Esophagus squamous epithelium (tissue), 5 donors: Measurements from ENCODE around the gene NHLRC2. TPM values are rescaled to one million over a fixed set of nuclear protein-coding genes. Genes with fewer than 3 reads are reported as not detected.

Experiments used
- DNase-seq: peaks from one replicate; lab custom pipeline; 2025; lab: John Stamatoyannopoulos, UW
- H3K27ac ChIP-seq, 4 donors: fragments of 200-600 bp; sonication (generic); one replicate each; pipeline ENCODE4 v1.5.1; 2016 to 2019; ENCODE audit warnings: mild to moderate bottlenecking in 1 of 4
- H3K27me3 ChIP-seq, 4 donors: fragments of 200-600 bp; sonication (generic); 1 replicate in 3 of 4; 2 replicates in 1 of 4; pipeline versions ENCODE4 v1.5.1 to v1.6.0; 2017 to 2021; ENCODE audit warnings: antibody characterized with exemption in 1 of 4
- H3K36me3 ChIP-seq, 3 donors: fragments of 200-600 bp; sonication (generic); one replicate each; pipeline ENCODE4 v1.5.1; 2016 to 2019
- H3K4me1 ChIP-seq, 3 donors: fragments of 200-600 bp; sonication (generic); one replicate each; pipeline ENCODE4 v1.5.1; 2017 to 2019
- H3K4me3 ChIP-seq, 4 donors: fragments of 200-600 bp; sonication (generic); 1 replicate in 3 of 4; 2 replicates in 1 of 4; pipeline ENCODE4 v1.5.1; 2016 to 2019; ENCODE audit warnings: mild to moderate bottlenecking in 2 of 4, moderate library complexity in 1 of 4
- H3K9me3 ChIP-seq, 3 donors: fragments of 200-600 bp; sonication (generic); one replicate each; pipeline ENCODE4 v1.5.1; 2016 to 2019
- CTCF ChIP-seq, 6 experiments: fragments of 450-650 bp in 4 of 6; fragments of 200-600 bp in 2 of 6; sonication (generic) in 2 of 6; IDR thresholded peaks; one replicate each; pipeline ENCODE4 v1.5.1; 2016 to 2019; ENCODE audit warnings: antibody characterized with exemption in 6 of 6, mild to moderate bottlenecking in 4 of 6, moderate library complexity in 4 of 6
- POLR2A ChIP-seq, 4 donors: fragments of 450-650 bp; IDR thresholded peaks; one replicate each; pipeline ENCODE4 v1.6.1; 2017; ENCODE audit warnings: antibody characterized with exemption in 4 of 4, mild to moderate bottlenecking in 4 of 4, moderate library complexity in 3 of 4
- WGBS, 2 donors: methylation state at CpG; one replicate each; pipeline ENCODE4 v1.1.5; 2018; 5-methylcytosine and 5-hydroxymethylcytosine counted together
- intact Hi-C: fragments of 100-400 bp; cut with DNase I; formaldehyde crosslinking; loops from one replicate; pipeline ENCODE4 v1.15.0; 2022
- total RNA-seq, 4 donors: library from RNA; depleted of rRNA; stranded (reverse); fragments of >200 nt; gene quantifications; one replicate each; pipeline ENCODE4 v1.1.0, GENCODE V29; 2016
- donor health status: DM: yes; HTN: yes; CAD: no.

Gene NHLRC2
- total RNA-seq, 4 donors from 2014 or later, result 14.1 to 42.0 (median 31.2) TPM

- 93 to 100% methylated on average over 2 of the region's 2 CpGs for WGBS, 2 donors
- no peak overlapping the region for H3K4me3 ChIP-seq
- H3K27ac ChIP-seq, result no peak overlapping the region
Observed at GRCh38 chr10:113915540-113915939, 61.1 kb downstream of the NHLRC2 start.

GRCh38 chr10:113916053-113916452 is 61.6 kb downstream of the NHLRC2 start:
- TF ChIP-seq CTCF (IDR thresholded peaks at IDR 0.05) (no peak), POLR2A (IDR thresholded peaks at IDR 0.05) (no peak)
- no peak for DNase-seq
- H3K9me3 ChIP-seq, result no peaks in the 10 kb centered on the region
- WGBS, 2 donors, result 80 to 81% methylated on average over 2 of the region's 2 CpGs
- H3K36me3 ChIP-seq, result peaks cover 0 to 12% (median 0%) of the 10 kb centered on the region in 3 donors
- H3K27ac ChIP-seq, result no peak overlapping the region
- H3K4me1 ChIP-seq, result peaks cover 0 to 4% (median 0%) of the 10 kb centered on the region in 3 donors
- intact Hi-C loops, result no loop called here
- no peaks in the 10 kb centered on the region for H3K27me3 ChIP-seq
- H3K4me3 ChIP-seq, result no peak overlapping the region

More at GRCh38 chr10:113915540-113915939, 61.1 kb downstream of the NHLRC2 start:
- Histone ChIP-seq H3K27me3 (no peaks in the 10 kb centered on the region), H3K4me1 (no peaks in the 10 kb centered on the region), H3K9me3 (no peaks in the 10 kb centered on the region), H3K36me3 (peaks cover 0 to 12% (median 0%) of the 10 kb centered on the region in 3 donors)
- intact Hi-C loops, result no loop called here
- no peak for TF ChIP-seq POLR2A (IDR thresholded peaks at IDR 0.05)
- TF ChIP-seq CTCF (IDR thresholded peaks at IDR 0.05), result no peak
- no peak for DNase-seq

- no peak for TF ChIP-seq POLR2A (IDR thresholded peaks at IDR 0.05)
- no peak for TF ChIP-seq CTCF (IDR thresholded peaks at IDR 0.05)
- Histone ChIP-seq H3K4me1 (peaks cover 0 to 9% (median 0%) of the 10 kb centered on the region in 3 donors), H3K27ac (no peak overlapping the region), H3K4me3 (no peak overlapping the region), H3K36me3 (peaks cover 0 to 4% (median 0%) of the 10 kb centered on the region in 3 donors), H3K9me3 (no peaks in the 10 kb centered on the region), H3K27me3 (no peaks in the 10 kb centered on the region)
- intact Hi-C loops, result no loop called here
- 82 to 92% methylated on average over 3 of the region's 3 CpGs for WGBS, 2 donors
- no peak for DNase-seq
Observed at GRCh38 chr10:113917636-113918035, 63.2 kb downstream of the NHLRC2 start.

GRCh38 chr10:113920114-113920513 is 65.7 kb downstream of the NHLRC2 start:
- Histone ChIP-seq H3K9me3 (peaks cover 0 to 7% (median 6%) of the 10 kb centered on the region in 3 donors), H3K36me3 (no peaks in the 10 kb centered on the region), H3K27ac (no peak overlapping the region), H3K4me3 (no peak overlapping the region), H3K27me3 (no peaks in the 10 kb centered on the region), H3K4me1 (peaks cover 0 to 9% (median 0%) of the 10 kb centered on the region in 3 donors)
- TF ChIP-seq CTCF (IDR thresholded peaks at IDR 0.05) (no peak), POLR2A (IDR thresholded peaks at IDR 0.05) (no peak)
- intact Hi-C loops, result no loop called here
- no peak for DNase-seq
- WGBS, 2 donors, result 77 to 88% methylated on average over 3 of the region's 3 CpGs

GRCh38 chr10:113920875-113921274 is 66.4 kb downstream of the NHLRC2 start:
- Histone ChIP-seq H3K4me1 (peaks cover 0 to 9% (median 0%) of the 10 kb centered on the region in 3 donors), H3K27me3 (no peaks in the 10 kb centered on the region), H3K9me3 (peaks cover 0 to 8% (median 6%) of the 10 kb centered on the region in 3 donors), H3K27ac (no peak overlapping the region), H3K36me3 (no peaks in the 10 kb centered on the region), H3K4me3 (no peak overlapping the region)
- no peak for DNase-seq
- TF ChIP-seq CTCF (IDR thresholded peaks at IDR 0.05) (no peak), POLR2A (IDR thresholded peaks at IDR 0.05) (no peak)
- WGBS, 2 donors, result 25 to 39% methylated on average over 3 of the region's 3 CpGs
- intact Hi-C loops, result no loop called here
